Activated naive CD4-positive, alpha-beta T cell treated with anti-CD3 and anti-CD28 coated beads for 36 hours (primary cell): Measurements from ENCODE around the gene GPR55. TPM values are rescaled to one million over a fixed set of nuclear protein-coding genes. Genes with fewer than 3 reads are reported as not detected.

Source experiments
- CTCF ChIA-PET: fragments of 350-600 bp; sonication (Branson Sonifier 250); formaldehyde crosslinking; loops from one replicate; lab custom pipeline; 2021; ENCODE audit warnings: antibody characterized with exemption; lab: Charles Lee
- DNase-seq: peaks from one replicate; pipeline ENCODE4 v3.0.0-alpha.2; 2020
- H3K27ac Mint-ChIP-seq: one replicate; pipeline ENCODE4 v1.8.0; 2021; ENCODE audit warnings: mild to moderate bottlenecking, mixed read lengths
- H3K27me3 Mint-ChIP-seq: one replicate; pipeline ENCODE4 v1.8.0; 2021; ENCODE audit warnings: low read depth, mixed read lengths
- H3K36me3 Mint-ChIP-seq: one replicate; pipeline ENCODE4 v1.8.0; 2021; ENCODE audit warnings: low read depth, mixed read lengths
- H3K4me1 Mint-ChIP-seq: one replicate; pipeline ENCODE4 v1.8.0; 2021; ENCODE audit warnings: low read depth, mixed read lengths
- H3K4me3 Mint-ChIP-seq: one replicate; pipeline ENCODE4 v1.8.0; 2021; ENCODE audit warnings: mild to moderate bottlenecking, moderate library complexity, mixed read lengths
- H3K9me3 Mint-ChIP-seq: one replicate; pipeline ENCODE4 v1.8.0; 2021; ENCODE audit warnings: mixed read lengths
- intact Hi-C: fragments of 100-400 bp; cut with micrococcal nuclease; formaldehyde crosslinking; loops from one replicate; pipeline ENCODE4 v1.15.1; 2023
- total RNA-seq, 2 experiments: library from RNA; stranded (reverse); gene quantifications; one replicate each; pipeline ENCODE4 v1.2.3, GENCODE V29; 2021

The GPR55 gene
- total RNA-seq, 2 experiments from 2014 or later = 0.35 to 0.43 TPM

DNA sequence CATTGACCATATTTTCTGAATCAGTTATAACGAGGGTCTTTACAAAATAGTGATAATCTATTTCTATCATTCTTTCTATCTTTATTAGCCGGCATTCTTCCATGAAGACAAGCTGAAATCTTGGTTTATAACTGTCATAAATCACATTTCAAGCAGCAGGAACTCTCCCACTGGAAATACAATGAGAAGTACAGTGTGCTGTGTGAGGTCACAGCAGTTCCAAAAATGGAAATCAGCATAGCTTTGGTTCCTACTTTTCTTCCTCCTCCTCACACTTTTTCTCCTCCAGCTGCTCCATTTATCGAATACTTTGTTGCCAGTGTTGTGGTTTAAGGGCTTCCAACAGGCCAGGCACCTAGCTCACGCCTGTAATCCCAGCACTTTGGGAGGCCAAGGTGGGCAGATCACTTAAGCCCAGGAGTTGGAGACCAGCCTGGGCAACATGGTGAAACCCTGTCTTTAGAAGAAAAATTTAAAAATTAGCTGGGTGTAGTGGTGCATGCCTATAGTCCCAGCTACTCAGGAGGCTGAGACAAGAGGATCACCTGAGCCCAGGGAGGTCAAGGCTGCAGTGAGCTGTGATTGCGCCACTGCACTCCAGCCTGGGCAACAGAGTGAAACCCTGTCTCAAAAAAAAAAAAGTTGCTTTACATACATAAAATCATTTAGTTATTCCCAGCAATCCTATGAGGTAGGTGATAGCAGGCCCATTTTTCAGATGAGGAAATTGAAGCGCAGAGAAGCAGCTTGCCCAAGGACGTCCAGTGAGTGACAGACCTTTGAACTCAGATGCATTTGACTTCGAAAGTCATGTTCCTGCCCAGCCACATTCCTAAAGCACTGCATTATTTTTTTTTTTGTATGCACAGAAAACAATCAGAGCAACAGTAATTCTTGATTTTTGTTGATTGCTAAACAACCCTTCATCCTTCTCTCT is 34.0 kb upstream of the GPR55 start:
- intact Hi-C loops = no loop called here

DNA sequence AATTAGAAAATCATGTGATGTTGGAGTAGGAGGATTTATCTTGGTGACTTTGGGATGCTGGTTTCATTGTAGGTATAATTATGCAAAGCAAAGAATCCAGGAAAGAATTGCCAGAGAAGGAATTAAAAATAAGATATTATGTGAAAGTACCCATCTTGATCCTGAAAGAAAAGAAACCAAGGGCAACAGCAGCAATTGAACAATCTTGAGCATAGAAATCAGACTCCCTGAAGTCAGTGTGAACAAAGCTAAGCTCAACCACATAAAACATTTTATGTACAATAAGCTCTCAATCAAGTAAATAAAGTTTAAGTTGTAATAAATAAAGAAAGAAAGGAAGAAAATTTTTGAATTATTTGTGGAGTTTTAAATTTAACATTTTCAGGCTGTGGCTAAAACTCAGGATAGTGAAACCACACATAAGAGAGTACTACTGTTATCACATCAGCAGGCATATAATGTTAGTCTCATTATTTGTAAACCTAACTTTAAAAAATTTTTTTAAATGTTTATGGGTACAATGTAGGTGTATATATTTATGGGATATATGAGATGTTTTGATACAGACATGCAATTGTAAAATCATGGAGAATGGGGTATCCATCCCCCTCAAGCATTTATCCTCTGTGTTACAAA is 32.8 kb upstream of the GPR55 start:
- CTCF ChIA-PET = interaction anchor here (0.8 kb wide), 1 partner anchor 27 kb away, joined by 3 read pairs; no protein-coding TSS in a partner anchor
- Mint-ChIP-seq H3K27me3 (peaks cover 53% of the 10 kb centered on the region), H3K27ac (no peak overlapping the region), H3K4me1 (peaks cover 22% of the 10 kb centered on the region), H3K36me3 (no peaks in the 10 kb centered on the region), H3K9me3 (no peaks in the 10 kb centered on the region), H3K4me3 (peak overlapping the region; percentile 65)
- DNase-seq = no peak
- intact Hi-C loops = loop anchor here (1.0 to 2.0 kb wide), 3 partner anchors 16 to 32 kb away; no protein-coding TSS in a partner anchor

More for the DNA sequence above, 34.0 kb upstream of the GPR55 start:
- Mint-ChIP-seq H3K27ac (no peak overlapping the region), H3K27me3 (peaks cover 50% of the 10 kb centered on the region), H3K9me3 (no peaks in the 10 kb centered on the region), H3K4me1 (peaks cover 22% of the 10 kb centered on the region), H3K36me3 (no peaks in the 10 kb centered on the region), H3K4me3 (no peak overlapping the region)
- CTCF ChIA-PET = interaction anchor here (1.4 to 1.5 kb wide), 3 partner anchors 24 to 135 kb away, joined by 3 to 5 read pairs (median 3); no protein-coding TSS in a partner anchor
- no peak for DNase-seq

DNA sequence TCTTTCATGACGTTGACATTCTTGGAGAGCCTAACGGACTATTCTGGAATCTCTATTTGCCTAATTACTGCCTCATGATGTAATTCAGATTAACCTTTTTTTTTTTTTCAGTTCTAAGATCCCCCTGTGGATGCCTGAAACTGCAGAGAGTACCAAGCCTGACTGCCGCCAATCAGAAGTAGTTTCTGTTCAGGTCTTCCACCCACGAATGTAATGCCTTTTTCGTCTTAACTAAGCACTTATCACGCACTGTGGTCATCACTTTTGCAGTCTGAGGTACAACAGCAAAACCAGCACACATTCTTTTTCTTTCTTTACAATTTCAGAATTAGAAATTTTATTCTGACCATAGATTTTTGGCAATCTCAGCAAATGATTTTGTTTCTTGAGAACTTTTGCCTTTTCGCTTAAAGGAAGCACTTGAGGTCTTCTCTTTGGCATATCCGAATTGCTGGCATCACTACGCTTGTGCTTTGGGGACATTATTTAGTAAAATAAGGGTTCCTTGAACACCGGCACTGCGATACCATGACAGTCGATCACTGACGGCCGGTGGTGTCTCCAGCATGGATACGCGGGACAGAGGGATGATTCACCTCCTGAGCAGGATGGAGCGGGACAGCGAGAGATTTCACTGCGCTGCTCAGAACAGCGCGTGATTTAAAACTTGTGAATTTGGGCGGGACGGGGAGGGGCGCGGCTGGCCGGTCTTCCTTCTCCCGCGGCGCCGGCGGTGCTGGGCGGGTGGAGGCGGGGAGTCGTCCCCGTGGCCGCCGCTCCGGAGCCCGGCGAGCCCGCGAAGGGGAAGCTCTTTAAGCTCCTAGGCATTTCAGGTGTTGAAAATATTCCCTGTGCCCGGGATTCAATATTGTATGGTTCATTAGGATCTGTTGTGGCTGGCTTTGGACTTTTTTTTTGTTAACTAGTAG is 32.0 kb upstream of the GPR55 start:
- Mint-ChIP-seq H3K9me3 (no peaks in the 10 kb centered on the region), H3K27ac (peak overlapping the region; percentile 48), H3K27me3 (peaks cover 50% of the 10 kb centered on the region), H3K4me1 (peaks cover 22% of the 10 kb centered on the region), H3K36me3 (no peaks in the 10 kb centered on the region), H3K4me3 (peak overlapping the region; percentile 67)
- DNase-seq = peak; percentile 48
- intact Hi-C loops = loop anchor here (1.0 to 2.0 kb wide), 3 partner anchors 17 to 31 kb away; no protein-coding TSS in a partner anchor
- CTCF ChIA-PET = interaction anchor here (0.8 kb wide), 1 partner anchor 28 kb away, joined by 3 read pairs; no protein-coding TSS in a partner anchor

DNA sequence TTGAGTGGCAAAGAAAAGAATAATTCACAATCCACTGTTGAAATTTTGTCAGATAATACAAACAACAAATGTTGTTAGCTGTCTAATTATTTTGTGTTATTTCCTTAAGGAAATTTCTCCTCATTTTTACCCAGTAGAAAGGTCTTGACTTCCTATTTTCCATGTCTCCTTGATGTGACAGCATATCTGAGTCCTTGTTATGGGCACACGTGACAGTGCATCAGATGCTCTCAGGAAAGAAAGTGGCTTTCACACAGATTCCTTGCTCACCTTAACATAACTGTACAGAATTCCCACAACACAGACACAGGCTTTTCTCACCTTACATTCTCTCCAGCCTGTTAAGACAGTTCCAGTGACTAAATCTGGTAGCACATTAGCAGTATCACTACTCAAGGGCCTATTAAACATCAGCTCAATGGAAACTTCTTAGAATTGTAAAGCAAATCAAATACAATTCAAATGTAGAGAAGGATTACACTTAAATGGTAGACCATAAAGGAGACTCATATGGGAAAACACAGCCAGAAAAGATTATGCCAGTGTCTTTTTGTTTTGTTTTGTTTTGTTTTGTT is 30.2 kb upstream of the GPR55 start:
- intact Hi-C loops = no loop called here
- no peak overlapping the region for H3K27ac Mint-ChIP-seq
- H3K4me1 Mint-ChIP-seq = peaks cover 22% of the 10 kb centered on the region
- H3K9me3 Mint-ChIP-seq = no peaks in the 10 kb centered on the region
- CTCF ChIA-PET = interaction anchor here (0.7 to 1.1 kb wide), 4 partner anchors 27 to 105 kb away, joined by 3 to 4 read pairs (median 3); no protein-coding TSS in a partner anchor
- no peak for DNase-seq
- no peaks in the 10 kb centered on the region for H3K36me3 Mint-ChIP-seq
- H3K4me3 Mint-ChIP-seq = no peak overlapping the region
- H3K27me3 Mint-ChIP-seq = peaks cover 43% of the 10 kb centered on the region

DNA sequence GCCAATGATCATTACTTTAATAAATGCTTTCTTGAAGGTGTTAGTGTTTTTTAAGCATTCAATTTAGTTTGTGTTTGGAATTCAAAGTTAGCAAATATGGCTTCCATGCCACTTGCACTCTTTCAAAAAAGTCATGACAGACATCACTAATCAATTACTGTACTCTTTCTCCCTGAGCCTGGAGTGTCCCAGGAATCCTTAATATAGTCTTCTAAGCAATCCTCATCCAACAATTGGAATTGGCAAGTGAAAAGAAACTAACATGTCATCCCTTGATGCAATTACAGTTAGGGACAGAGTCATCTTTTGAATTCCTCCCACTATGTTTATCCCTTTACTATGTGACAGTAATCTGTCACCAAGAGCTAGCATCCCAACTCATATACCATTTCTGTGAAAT is 29.7 kb upstream of the GPR55 start:
- H3K27me3 Mint-ChIP-seq = peaks cover 42% of the 10 kb centered on the region
- no peak for DNase-seq
- no peak overlapping the region for H3K4me3 Mint-ChIP-seq
- H3K9me3 Mint-ChIP-seq = no peaks in the 10 kb centered on the region
- no peaks in the 10 kb centered on the region for H3K36me3 Mint-ChIP-seq
- CTCF ChIA-PET = no interaction called here
- H3K27ac Mint-ChIP-seq = no peak overlapping the region
- H3K4me1 Mint-ChIP-seq = peaks cover 22% of the 10 kb centered on the region
- intact Hi-C loops = no loop called here

DNA sequence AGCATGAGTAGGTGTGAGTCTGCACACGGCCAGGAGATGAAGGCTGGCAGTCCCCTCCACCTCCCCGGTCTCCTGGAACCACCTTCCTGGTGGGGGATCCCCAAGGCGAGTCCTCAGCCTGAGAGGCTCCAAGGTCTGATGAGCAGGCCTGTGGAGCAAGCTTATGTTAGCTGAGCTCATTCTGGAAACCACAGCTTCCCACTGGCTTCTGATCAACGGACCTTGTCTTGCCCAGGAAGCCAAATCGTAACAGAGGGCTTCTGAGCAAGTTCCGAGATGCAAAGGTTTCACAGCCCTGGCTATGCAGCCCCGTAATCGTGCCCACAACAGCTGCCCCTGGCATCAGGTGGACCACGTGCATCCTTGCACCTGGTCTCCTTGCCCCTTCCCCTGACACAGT is 28.8 kb upstream of the GPR55 start:
- H3K27me3 Mint-ChIP-seq = peaks cover 33% of the 10 kb centered on the region
- peak; percentile 38 for DNase-seq
- CTCF ChIA-PET = interaction anchor here (0.9 to 1.3 kb wide), 2 partner anchors 21 to 33 kb away, joined by 3 read pairs; no protein-coding TSS in a partner anchor
- intact Hi-C loops = no loop called here
- no peak overlapping the region for H3K27ac Mint-ChIP-seq
- H3K9me3 Mint-ChIP-seq = no peaks in the 10 kb centered on the region
- H3K4me1 Mint-ChIP-seq = peaks cover 22% of the 10 kb centered on the region
- H3K36me3 Mint-ChIP-seq = no peaks in the 10 kb centered on the region
- H3K4me3 Mint-ChIP-seq = no peak overlapping the region

DNA sequence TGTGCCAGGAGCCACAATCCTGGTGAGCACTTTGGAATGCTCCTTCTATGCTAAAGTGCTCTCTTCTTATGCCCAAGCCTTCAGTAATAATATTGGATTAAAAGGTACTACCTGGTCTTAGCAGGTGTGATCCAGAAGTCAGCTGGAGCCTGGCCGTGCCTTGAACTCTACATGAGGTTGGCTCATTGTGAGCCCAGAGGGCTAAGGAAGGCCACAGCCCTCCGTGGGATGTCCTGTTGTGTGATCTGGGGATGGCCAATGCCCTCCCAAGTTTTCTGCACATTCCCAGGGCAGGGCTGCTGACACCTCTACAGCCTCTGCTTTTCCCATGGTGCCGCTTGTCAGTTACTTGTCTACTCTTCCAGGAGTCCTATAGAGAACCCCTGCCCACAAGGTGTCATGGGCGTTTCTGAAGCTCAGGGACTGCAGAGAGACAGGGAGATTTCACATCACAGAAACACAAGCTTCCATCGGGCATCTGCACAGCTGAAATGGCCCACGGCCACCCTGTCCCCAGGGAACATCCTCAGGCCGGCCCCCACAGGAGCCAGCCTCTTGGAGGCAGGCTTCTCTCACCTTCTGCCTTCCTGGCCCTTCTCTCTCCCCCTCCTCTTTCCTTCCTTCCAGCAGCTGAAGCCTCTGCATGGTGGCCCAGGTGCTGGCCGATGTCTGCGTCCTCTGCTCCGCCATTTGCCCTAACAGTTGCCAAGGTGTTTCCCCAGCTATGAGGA is 27.3 kb upstream of the GPR55 start:
- Mint-ChIP-seq H3K27me3 (peaks cover 23% of the 10 kb centered on the region), H3K9me3 (no peaks in the 10 kb centered on the region), H3K27ac (no peak overlapping the region), H3K4me1 (peaks cover 13% of the 10 kb centered on the region), H3K4me3 (no peak overlapping the region), H3K36me3 (no peaks in the 10 kb centered on the region)
- intact Hi-C loops = no loop called here
- no peak for DNase-seq
- CTCF ChIA-PET = interaction anchor here (1.3 kb wide), 1 partner anchor 35 kb away, joined by 3 read pairs; no protein-coding TSS in a partner anchor

DNA sequence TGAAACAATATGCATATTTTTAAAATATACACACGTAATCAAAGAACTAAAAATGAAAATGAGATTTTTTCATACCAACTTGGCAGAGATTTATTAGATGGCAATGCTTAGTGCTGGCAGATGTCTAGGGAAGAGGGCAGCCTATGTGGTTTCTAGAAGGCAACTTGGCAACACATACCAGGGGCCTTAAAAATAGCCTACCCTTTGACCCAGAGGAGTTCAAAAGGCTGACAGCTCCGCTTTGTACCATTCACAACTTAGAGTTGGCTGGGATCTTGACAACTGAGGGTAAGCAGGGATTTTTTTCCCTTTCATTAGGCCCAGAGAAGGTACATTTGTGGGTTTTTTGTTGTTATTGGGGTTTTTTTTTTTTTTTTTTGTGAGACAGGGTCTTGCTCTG is 26.4 kb upstream of the GPR55 start:
- H3K36me3 Mint-ChIP-seq = no peaks in the 10 kb centered on the region
- H3K4me1 Mint-ChIP-seq = peaks cover 6% of the 10 kb centered on the region
- no peak for DNase-seq
- intact Hi-C loops = no loop called here
- H3K4me3 Mint-ChIP-seq = no peak overlapping the region
- no peak overlapping the region for H3K27ac Mint-ChIP-seq
- CTCF ChIA-PET = interaction anchor here (1.1 to 1.2 kb wide), 2 partner anchors 27 to 46 kb away, joined by 3 to 4 read pairs; no protein-coding TSS in a partner anchor
- H3K27me3 Mint-ChIP-seq = peaks cover 16% of the 10 kb centered on the region
- no peaks in the 10 kb centered on the region for H3K9me3 Mint-ChIP-seq

DNA sequence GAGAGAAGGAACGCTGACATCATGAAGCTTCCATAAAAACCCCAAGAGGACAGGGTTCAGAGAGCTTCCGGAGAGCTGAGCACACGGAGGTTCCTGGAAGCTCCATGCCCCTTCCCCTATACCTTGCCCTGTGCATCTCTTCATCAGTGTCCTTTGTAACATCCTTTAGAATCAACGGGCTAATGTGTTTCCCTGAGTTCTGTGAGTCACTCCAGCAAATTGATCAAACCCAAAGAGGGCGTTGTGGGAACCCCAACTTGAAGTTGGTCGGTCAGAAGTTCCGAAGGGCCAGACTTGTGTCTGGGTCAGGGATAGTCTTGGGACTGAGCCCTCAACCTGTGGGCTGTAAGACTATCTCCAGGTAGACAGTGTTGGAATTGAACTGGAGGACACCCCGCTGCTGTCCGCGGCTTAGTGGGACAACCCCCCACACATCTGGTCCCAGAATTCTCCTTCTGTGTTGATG is 25.9 kb upstream of the GPR55 start:
- no peak for DNase-seq
- intact Hi-C loops = no loop called here
- CTCF ChIA-PET = interaction anchor here (1.1 to 1.2 kb wide), 2 partner anchors 27 to 45 kb away, joined by 3 to 4 read pairs; no protein-coding TSS in a partner anchor
- Mint-ChIP-seq H3K4me1 (peaks cover 6% of the 10 kb centered on the region), H3K4me3 (no peak overlapping the region), H3K36me3 (no peaks in the 10 kb centered on the region), H3K27ac (no peak overlapping the region), H3K9me3 (no peaks in the 10 kb centered on the region), H3K27me3 (peaks cover 16% of the 10 kb centered on the region)

DNA sequence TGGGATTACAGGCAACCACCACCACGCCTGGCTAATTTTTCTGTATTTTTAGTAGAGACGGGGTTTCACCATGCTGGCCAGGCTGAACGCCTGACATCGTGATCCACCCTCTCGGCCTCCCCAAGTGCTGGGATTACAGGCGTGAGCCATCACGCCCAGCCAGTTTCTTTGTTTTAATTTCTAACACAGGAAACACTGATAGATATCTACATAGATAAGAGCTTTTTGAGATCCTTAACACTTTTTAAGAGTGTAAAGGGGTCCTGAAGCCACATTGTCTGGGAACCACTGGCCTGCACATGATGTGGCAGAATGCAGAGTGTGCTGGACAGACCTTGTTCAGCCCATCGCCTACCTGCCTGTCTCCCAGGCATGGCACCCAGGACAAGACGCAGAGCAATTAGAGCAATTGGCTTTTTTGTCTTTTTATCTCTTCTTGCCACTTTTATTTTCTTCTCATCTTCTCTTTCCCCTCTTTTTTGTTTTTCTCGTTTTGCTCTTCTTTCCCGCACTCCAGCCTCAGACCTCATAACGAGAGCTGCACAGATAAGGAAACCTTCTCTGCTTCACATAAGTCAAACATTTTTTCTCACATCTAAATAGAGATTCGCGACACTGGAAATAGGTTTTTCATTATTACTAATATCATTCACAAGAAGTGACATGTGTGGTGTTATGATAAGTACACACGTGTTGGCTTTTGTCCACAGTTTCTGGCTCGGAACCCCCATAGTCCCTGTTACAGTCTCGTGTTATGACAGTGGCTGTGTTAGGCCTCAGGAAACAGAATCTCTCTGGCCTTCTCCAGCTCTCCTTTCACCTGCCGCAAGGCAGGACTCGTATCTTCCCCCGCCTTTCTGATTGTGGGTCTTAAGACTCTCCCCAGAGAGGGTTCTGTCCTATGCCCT is 25.2 kb upstream of the GPR55 start:
- no peaks in the 10 kb centered on the region for H3K36me3 Mint-ChIP-seq
- H3K4me3 Mint-ChIP-seq = no peak overlapping the region
- H3K27ac Mint-ChIP-seq = no peak overlapping the region
- intact Hi-C loops = no loop called here
- peaks cover 3% of the 10 kb centered on the region for H3K4me1 Mint-ChIP-seq
- H3K27me3 Mint-ChIP-seq = peaks cover 13% of the 10 kb centered on the region
- CTCF ChIA-PET = interaction anchor here (1.1 kb wide), 1 partner anchor 26 kb away, joined by 4 read pairs; no protein-coding TSS in a partner anchor
- no peaks in the 10 kb centered on the region for H3K9me3 Mint-ChIP-seq
- no peak for DNase-seq
